NCI-H1694 treated with DMSO at 0.1 percent for 48 hours (cell line): ENCODE results near the gene PRR27.

Experiments
- DNase-seq: peaks from one replicate; lab custom pipeline; 2025; lab: John Stamatoyannopoulos, UW

Gene PRR27

GRCh38 chr4:70153937-70154336, at the start of gene PRR27:
Gene PRR27 (plus strand): TSS chr4:70154237. CDS start chr4:70154376, 139 bp downstream.
- no peak for DNase-seq

- DNase-seq: no peak
Measured at GRCh38 chr4:70110917-70111316, 43.1 kb upstream of the PRR27 start.

- DNase-seq: no peak
Measured at GRCh38 chr4:70113656-70114055, 40.4 kb upstream of the PRR27 start.

- no peak for DNase-seq
Measured at GRCh38 chr4:70114096-70114495, 39.9 kb upstream of the PRR27 start.

- no peak for DNase-seq
Measured at GRCh38 chr4:70120323-70120722, 33.7 kb upstream of the PRR27 start.

GRCh38 chr4:70133473-70133872, 20.6 kb upstream of the PRR27 start:
- DNase-seq: no peak

GRCh38 chr4:70138751-70139150, 15.3 kb upstream of the PRR27 start:
- no peak for DNase-seq

GRCh38 chr4:70151271-70151670, 2.8 kb upstream of the PRR27 start:
- no peak for DNase-seq

GRCh38 chr4:70152088-70152487, 1.9 kb upstream of the PRR27 start:
- no peak for DNase-seq

GRCh38 chr4:70158576-70158975, 4.5 kb downstream of the PRR27 start:
- no peak for DNase-seq

GRCh38 chr4:70177090-70177489, 23.1 kb downstream of the PRR27 start:
- DNase-seq: no peak

GRCh38 chr4:70178075-70178660, 24.1 kb downstream of the PRR27 start:
- no peak for DNase-seq

- no peak for DNase-seq
Measured at GRCh38 chr4:70179811-70180210, 25.8 kb downstream of the PRR27 start.

GRCh38 chr4:70181864-70182263, 27.8 kb downstream of the PRR27 start:
- no peak for DNase-seq

GRCh38 chr4:70182517-70183167, 28.6 kb downstream of the PRR27 start:
- DNase-seq: no peak

- peak; percentile 12 for DNase-seq
Measured at GRCh38 chr4:70183168-70183939, 29.3 kb downstream of the PRR27 start.

- no peak for DNase-seq
Measured at GRCh38 chr4:70183940-70184246, 29.9 kb downstream of the PRR27 start.

- DNase-seq: no peak
Measured at GRCh38 chr4:70187216-70187615, 33.2 kb downstream of the PRR27 start.

- no peak for DNase-seq
Measured at GRCh38 chr4:70190579-70190978, 36.5 kb downstream of the PRR27 start.

- DNase-seq: no peak
Measured at GRCh38 chr4:70191647-70192046, 37.6 kb downstream of the PRR27 start.

- no peak for DNase-seq
Measured at GRCh38 chr4:70192895-70193294, 38.9 kb downstream of the PRR27 start.

GRCh38 chr4:70195425-70195824, 41.4 kb downstream of the PRR27 start, which contains the start of gene ODAM:
Gene ODAM (plus strand): TSS chr4:70195725. CDS start chr4:70196544, 819 bp downstream.
- DNase-seq: no peak

GRCh38 chr4:70196857-70197256, 42.8 kb downstream of the PRR27 start:
- no peak for DNase-seq
